Measurements from ENCODE around the gene SEL1L. TPM values are rescaled to one million over a fixed set of nuclear protein-coding genes. Genes with fewer than 3 reads are reported as not detected.

Gene SEL1L
- total RNA-seq, 4 donors from 2014 or later, result 19.0 to 38.3 (median 28.7) TPM

GRCh38 chr14:81446279-81447007 is 87.2 kb downstream of the SEL1L start:
- no peak overlapping the region for H3K4me3 ChIP-seq
- H3K9me3 ChIP-seq, result no peaks in the 10 kb centered on the region
- H3K36me3 ChIP-seq, result no peaks in the 10 kb centered on the region
- WGBS, 2 donors, result 83 to 88% methylated on average over 9 of the region's 9 CpGs
- no peak for TF ChIP-seq POLR2A (IDR thresholded peaks at IDR 0.05)
- TF ChIP-seq CTCF (IDR thresholded peaks at IDR 0.05), result no peak
- H3K27me3 ChIP-seq, result peaks cover 0 to 25% (median 0%) of the 10 kb centered on the region in 4 donors
- H3K27ac ChIP-seq, result no peak overlapping the region
- DNase-seq, result no peak
- peaks cover 0 to 28% (median 11%) of the 10 kb centered on the region in 3 donors for H3K4me1 ChIP-seq
- intact Hi-C loops (cut with DNase I), result no loop called here

GRCh38 chr14:81441626-81442134 is 92.0 kb downstream of the SEL1L start:
- DNase-seq, result no peak
- Histone ChIP-seq H3K36me3 (no peaks in the 10 kb centered on the region), H3K4me3 (no peak overlapping the region), H3K27ac (no peak overlapping the region), H3K4me1 (peaks cover 0 to 6% (median 3%) of the 10 kb centered on the region in 3 donors), H3K27me3 (peaks cover 0 to 64% (median 0%) of the 10 kb centered on the region in 4 donors), H3K9me3 (no peaks in the 10 kb centered on the region)
- intact Hi-C loops (cut with DNase I), result no loop called here
- TF ChIP-seq POLR2A (IDR thresholded peaks at IDR 0.05), result no peak
- no peak for TF ChIP-seq CTCF (IDR thresholded peaks at IDR 0.05)
- 79 to 83% methylated on average over 5 of the region's 5 CpGs for WGBS, 2 donors

- no peak for DNase-seq
- TF ChIP-seq POLR2A (IDR thresholded peaks at IDR 0.05) (no peak), CTCF (IDR thresholded peaks at IDR 0.05) (no peak)
- intact Hi-C loops (cut with DNase I), result no loop called here
- Histone ChIP-seq H3K4me3 (no peak overlapping the region), H3K36me3 (no peaks in the 10 kb centered on the region), H3K27ac (no peak overlapping the region), H3K4me1 (peaks cover 0 to 21% (median 9%) of the 10 kb centered on the region in 3 donors), H3K27me3 (peaks cover 0 to 74% (median 0%) of the 10 kb centered on the region in 4 donors), H3K9me3 (no peaks in the 10 kb centered on the region)
- WGBS, 2 donors, result 75 to 84% methylated on average over 3 of the region's 3 CpGs
Measured at GRCh38 chr14:81440041-81440440, 93.6 kb downstream of the SEL1L start.

GRCh38 chr14:81437244-81437643 is 96.4 kb downstream of the SEL1L start:
- intact Hi-C loops (cut with DNase I), result no loop called here
- H3K9me3 ChIP-seq, result no peaks in the 10 kb centered on the region
- no peak overlapping the region for H3K4me3 ChIP-seq

More at GRCh38 chr14:81437244-81437643, 96.4 kb downstream of the SEL1L start:
- H3K27ac ChIP-seq, result no peak overlapping the region
- H3K27me3 ChIP-seq, result peaks cover 0 to 68% (median 0%) of the 10 kb centered on the region in 4 donors
- DNase-seq, result no peak
- no peak for TF ChIP-seq CTCF (IDR thresholded peaks at IDR 0.05)
- no peak for TF ChIP-seq POLR2A (IDR thresholded peaks at IDR 0.05)
- no peaks in the 10 kb centered on the region for H3K36me3 ChIP-seq
- 39 to 58% methylated on average over 4 of the region's 4 CpGs for WGBS, 2 donors
- peaks cover 0 to 42% (median 9%) of the 10 kb centered on the region in 3 donors for H3K4me1 ChIP-seq
